TTC549 (cell line): ENCODE data around the gene GMFB.
"Not testable (repeated sequence)": the region's sequence is repeated elsewhere in the genome, so short reads cannot be mapped to it uniquely, and the experiment has no call there.

Source experiments
- FAIRE-seq: peaks from 2 replicates; lab custom pipeline; 2012; peaks lifted over from hg19 to GRCh38; lab: Jason Lieb, UNC

The GMFB gene

DNA sequence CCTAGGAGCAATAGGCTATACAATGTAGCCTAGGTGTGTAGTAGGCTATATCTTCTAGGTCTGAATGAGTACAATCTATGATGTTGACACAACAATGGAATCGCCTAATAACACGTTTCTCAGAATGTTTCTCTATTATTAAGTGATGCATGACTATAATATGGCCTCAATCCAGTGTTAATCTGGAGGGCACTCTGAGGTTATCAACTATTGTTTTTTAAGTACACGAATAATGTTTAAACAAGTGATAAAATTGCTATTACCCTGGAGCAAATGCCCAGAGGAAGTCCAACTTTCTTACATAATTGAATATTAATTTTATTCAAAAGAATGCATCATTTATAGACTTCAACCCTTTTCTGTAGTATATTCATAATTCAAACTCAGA, 31.2 kb downstream of the GMFB start:
- FAIRE-seq = no peak

GRCh38 chr14:54456820-54457608, 31.8 kb downstream of the GMFB start:
- not testable (repeated sequence) for FAIRE-seq

DNA sequence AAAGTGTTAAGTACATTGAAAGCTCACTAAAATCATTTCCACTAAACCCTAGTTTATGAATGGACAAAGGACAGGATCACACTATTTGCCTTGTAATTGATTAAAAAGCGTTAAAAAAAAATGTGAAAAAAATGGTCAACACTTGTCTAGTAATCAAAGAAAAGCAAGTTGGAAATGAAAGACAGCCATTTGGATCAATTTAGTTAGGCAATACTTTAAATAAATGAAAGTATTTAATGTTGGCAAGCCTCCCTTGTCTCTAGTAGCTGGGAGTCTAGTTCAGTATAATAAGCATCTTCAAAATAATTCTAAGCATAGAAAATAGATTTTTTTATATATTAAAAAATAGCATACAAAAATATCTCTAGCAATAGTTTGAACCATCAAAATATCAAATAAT, 33.4 kb downstream of the GMFB start:
- no peak for FAIRE-seq

GRCh38 chr14:54453990-54454389, 34.8 kb downstream of the GMFB start:
- not testable (repeated sequence) for FAIRE-seq

GRCh38 chr14:54453252-54453651, 35.5 kb downstream of the GMFB start:
- FAIRE-seq = no peak

DNA sequence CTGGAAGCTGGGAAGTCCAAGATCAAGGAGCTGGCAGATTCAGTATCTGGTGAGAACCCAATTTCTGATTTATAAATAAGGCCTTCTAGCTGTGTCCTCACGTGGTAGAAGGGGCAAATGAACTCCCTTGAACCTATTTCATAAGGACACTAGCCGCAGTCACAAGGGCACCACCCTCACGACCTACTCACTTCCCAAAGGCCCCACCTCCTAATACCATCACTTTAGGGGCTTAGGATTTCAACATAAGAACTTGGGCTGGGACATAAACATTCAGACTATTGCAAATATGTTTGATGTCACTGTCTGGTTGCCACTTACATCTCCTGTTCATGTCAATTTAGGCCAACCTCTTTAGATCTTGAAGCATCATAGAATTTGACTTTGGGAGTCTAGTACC, 36.8 kb downstream of the GMFB start:
- FAIRE-seq = no peak

DNA sequence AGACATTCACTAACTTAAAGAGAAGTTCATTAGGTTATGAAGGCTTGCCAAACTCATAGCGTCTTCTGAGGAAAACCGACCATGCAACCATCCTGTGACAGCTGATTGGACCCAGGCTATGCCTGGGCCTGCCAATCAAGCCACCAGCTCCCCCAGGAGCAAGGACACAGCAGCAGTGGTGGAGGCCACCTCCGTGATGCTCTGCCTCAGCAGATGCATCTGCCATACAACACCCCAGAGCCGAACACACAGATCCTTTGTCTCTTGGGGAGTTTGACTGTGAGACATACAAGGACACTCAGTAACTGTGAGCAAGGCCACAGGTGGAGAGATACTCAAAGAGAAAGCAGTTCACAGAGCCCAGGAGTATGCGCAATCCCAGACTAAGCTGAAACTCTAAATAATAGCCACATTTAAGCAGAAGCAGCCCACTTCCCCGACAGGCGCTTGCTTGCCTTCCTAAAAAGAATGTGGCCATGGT, 37.6 kb downstream of the GMFB start:
- FAIRE-seq = no peak

- FAIRE-seq = no peak
Observed at GRCh38 chr14:54450535-54450934, 38.2 kb downstream of the GMFB start.

DNA sequence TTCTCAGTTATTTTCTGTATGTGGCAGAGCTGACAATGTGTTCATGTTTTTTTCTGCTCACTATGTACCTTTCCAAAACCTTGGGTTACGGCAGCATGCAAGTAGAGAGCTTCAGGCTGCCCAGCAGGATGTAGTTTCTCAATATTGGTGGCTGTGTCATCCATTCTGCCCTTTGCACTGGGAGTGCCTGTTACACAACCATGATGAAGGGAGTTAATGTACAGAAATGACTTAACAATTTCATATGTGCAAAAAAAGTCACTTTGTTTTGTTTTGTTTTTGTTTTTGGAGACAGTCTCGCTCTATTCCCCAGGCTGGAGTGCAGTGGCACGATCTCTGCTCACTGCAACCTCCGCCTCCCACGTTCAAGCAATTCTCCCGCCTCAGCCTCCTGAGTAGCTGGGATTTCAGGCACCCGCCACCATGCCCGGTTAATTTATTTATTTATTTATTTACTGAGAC, 41.5 kb downstream of the GMFB start:
- FAIRE-seq = no peak

DNA sequence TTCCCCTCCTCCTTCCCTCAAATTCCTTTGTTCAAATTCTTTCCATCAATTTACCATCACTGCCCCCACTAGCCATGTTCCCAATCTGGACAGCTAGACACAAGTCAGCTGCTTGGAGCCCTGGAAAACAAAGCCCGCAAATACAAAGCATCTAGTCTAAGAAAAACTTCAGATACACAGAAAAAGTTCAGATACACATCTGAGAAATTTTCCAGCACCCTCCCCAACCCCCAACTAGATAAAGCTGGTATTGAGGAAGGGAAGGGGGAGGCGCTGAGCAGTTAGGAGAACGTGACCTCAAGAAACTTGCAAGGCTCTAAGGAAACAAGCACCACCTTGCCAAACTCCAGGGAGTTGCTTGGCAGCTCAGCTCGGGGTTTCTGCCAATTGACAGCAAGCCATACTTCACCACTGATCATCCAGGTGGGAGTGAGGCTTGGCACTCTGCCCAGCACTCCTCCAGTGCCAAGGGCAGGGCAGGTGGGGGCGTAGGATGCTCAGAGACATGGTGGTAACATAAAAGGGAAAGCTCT, 42.6 kb downstream of the GMFB start:
- FAIRE-seq = no peak

DNA sequence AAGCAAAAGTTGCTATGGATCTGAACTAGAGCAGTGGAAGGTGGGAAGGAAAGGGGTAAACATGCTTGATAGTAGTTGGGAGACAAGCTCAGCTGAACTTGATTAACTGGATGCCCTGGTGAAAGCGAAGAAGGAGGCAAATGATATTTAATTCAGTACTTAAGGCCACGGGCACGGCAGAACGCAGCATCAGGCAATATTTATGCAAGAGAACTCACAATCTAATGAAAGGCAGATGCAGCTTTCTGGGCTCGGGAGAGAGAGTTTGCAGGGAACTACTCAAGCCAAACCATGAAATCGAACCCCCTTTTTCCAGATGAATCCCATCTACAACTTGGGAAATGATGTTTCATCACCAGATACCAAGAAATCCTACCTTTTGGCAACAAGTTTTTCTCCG, 44.1 kb downstream of the GMFB start:
- no peak for FAIRE-seq

DNA sequence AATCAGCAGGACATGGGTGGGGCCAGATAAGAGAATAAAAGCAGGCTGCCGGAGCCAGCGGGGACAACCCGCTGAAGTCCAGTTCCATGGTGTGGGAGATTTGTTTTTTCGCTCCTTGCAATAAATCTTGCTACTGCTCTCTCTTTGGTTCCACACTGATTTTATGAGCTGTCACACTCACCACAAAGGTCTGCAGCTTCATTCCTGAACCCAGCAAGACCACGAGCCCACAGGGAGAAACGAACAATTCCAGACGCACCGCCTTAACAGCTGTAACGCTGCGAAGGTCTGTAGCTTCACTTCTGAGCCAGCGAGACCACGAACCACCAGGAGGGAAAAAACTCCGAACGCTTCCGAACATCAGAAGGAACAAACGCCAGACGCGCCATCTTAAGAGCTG, 44.8 kb downstream of the GMFB start:
- no peak for FAIRE-seq

- FAIRE-seq = not testable (repeated sequence)
Observed at GRCh38 chr14:54442961-54443360, 45.8 kb downstream of the GMFB start.

DNA sequence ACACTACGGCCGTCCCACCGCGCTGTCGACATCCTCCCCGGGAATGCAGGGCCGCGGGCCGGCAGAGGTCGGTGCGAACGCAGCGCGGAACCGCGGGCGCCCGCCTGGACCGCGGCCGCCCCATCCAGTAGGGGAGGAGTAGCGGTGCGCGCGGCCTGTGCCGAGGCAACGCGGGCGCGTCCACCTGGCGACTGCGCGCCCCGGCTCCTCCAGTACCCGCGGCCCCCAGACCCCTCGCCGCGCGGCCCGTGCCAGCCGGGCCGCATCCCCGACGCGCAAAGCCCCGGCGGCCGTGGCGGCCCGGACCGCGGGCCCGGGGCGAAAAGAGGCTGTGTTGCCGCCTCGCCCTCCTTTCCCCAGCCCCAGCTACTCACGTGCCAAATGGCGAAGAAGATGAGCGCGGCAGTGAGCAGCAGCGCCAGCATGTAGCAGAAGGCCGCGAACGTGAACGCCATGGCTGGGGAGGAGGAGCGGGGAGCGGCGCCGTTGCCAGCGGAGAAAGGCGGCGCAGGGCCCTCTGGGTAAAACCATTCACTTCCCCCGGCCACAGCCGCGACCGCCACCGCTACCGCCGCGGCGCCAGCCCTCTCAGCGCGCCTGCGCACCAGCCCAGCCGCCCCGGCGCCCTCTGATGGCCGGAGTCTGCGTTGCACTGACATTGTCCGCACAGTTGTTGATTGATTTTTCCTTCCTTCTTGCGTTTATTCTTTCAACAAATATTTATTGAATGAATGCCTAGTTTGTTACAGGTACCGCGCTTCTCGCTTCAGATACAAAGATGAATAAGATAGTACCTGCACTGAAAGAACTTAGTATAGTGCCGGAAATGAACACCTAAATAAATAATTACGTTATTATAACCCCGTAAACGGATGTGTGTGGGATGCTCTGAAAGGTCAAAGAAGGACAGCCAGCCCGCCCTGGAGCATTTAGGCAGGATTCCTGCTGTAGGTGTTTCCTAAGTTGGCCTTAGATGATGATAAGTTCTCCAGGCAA, 47.6 kb downstream of the GMFB start, which contains the start of gene CNIH1:
Gene CNIH1 (minus strand): TSS at position 502 of the 996 bp plus-strand sequence. CDS start 47 bp downstream, at position 455.
- FAIRE-seq = no peak

DNA sequence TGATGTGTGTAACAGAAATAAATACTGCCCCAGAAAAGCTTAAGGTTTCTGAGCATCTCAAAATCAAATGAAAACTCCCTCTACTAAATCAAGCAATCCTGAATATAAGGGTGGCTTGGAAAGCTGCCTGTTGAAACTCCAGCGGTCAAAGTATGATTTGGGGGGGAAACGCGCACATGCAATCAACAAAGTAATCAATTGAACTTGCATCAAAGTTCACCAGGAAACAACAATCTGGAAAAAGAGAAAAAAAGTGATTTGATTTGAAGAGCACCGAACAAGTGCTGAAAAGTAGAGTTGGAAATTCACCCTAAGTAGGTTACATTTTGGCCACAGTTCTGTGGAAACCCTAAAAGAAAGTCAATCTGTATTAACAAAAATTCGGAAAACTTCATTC, 48.3 kb downstream of the GMFB start:
- no peak for FAIRE-seq

GRCh38 chr14:54440037-54440436, 48.7 kb downstream of the GMFB start:
- no peak for FAIRE-seq

GRCh38 chr14:54438703-54439102, 50.1 kb downstream of the GMFB start:
- no peak for FAIRE-seq

DNA sequence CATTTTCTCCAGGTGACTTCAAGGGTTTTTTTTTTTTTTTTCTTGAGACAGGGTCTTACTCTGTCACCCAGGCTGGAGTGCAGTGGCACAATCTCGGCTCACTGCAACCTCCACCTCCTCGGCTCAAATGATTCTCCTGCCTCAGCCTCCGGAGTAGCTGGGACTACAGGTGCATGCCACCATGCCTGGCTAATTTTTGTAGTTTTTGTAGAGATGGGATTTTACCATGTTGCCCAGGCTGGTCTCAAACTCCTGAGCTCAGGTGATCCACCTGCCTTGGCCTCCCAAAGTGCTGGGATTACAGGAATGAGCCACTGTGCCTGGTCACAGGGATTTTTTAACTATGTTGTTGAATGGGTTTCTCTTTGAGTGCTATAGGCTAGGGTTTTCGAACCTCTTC, 50.8 kb downstream of the GMFB start:
- FAIRE-seq = not testable (repeated sequence)

GRCh38 chr14:54435500-54435981, 53.2 kb downstream of the GMFB start:
- FAIRE-seq = no peak

DNA sequence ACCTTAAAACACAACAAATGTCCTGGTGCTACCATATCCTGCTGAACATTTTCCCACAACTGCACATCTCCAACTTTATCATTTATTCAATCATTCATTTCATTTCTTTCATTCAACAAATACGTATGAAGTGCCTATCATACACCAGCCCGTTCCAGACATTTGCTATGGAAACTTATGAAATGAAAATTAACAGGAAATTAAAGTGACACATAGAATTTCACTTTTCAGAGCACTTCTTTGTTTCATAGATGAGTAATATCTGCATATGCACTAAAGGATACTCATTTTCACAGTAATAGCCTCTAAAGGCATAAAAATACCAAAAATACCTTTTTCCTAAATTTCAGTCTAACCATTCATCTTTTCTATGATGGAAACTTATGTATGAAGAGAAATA, 60.3 kb downstream of the GMFB start:
- no peak for FAIRE-seq

DNA sequence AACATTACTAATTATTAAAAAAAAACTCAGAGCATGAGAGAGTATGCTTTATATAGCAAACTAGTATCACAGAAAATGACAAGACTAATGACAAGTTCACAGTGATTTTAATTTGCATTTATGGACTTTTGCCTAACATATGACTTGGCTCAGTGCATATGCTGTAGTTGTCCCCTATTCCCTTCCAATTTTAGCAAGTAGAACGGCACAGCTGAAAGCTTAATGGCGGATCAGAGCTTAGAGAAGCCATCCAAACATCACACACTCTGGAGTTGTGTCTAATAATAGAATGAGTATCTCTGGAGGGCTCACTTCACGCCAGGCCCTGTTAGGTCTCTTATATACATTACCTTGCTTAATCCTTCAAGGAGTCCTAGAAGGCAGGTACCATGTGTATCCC, 60.9 kb downstream of the GMFB start:
- no peak for FAIRE-seq

GRCh38 chr14:54425537-54426274, 63.1 kb downstream of the GMFB start:
- no peak for FAIRE-seq
